K562 (cell line): ENCODE measurements around the gene ZKSCAN8. TPM values are rescaled to one million over a fixed set of nuclear protein-coding genes. Genes with fewer than 3 reads are reported as not detected.
A peak's percentile ranks its signal among the peaks of the same experiment; 100 is the strongest.

ENCODE experiments used
- BMI1 ChIP-seq: fragments of 150-350 bp; IDR thresholded peaks from 2 replicates; pipeline ENCODE4 v1.6.1; 2014; ENCODE audit warnings: low read length
- ELF2 ChIP-seq: fragments of 250-450 bp; sonication (Bioruptor Pico); IDR thresholded peaks from 2 replicates; pipeline ENCODE4 v1.5.0; 2021; ENCODE audit warnings: mild to moderate bottlenecking
- GATAD2A ChIP-seq: fragments of 450-650 bp; IDR thresholded peaks from 2 replicates; pipeline ENCODE4 v1.6.1; 2017
- GTF2E2 ChIP-seq: fragments of 200-800 bp; sonication (Bioruptor generic); IDR thresholded peaks from 2 replicates; pipeline ENCODE4 v1.6.1; 2016; ENCODE audit warnings: missing genetic modification characterization, missing compliant biosample characterization
- HDAC2 ChIP-seq: fragments of 450-650 bp; IDR thresholded peaks from 2 replicates; pipeline ENCODE4 v1.6.1; 2016; ENCODE audit warnings: mild to moderate bottlenecking
- HNRNPH1 ChIP-seq: fragments of 200-400 bp; formaldehyde crosslinking; optimal IDR thresholded peaks from 2 replicates; pipeline ENCODE3; 2017; ENCODE audit warnings: low read depth, mild to moderate bottlenecking, low read length, moderate library complexity
- NUFIP1 ChIP-seq: fragments of 450-650 bp; IDR thresholded peaks from 2 replicates; pipeline ENCODE4 v1.6.1; 2018; ENCODE audit not compliant: partially characterized antibody
- PHF8 ChIP-seq: fragments of 200-600 bp; sonication (generic); IDR thresholded peaks from 2 replicates; pipeline ENCODE4 v1.6.1; 2012; ENCODE audit warnings: mixed run types, mild to moderate bottlenecking, inconsistent platforms, low read length, moderate library complexity, borderline replicate concordance
- SMARCE1 ChIP-seq: fragments of 450-650 bp; IDR thresholded peaks from 2 replicates; pipeline ENCODE4 v1.7.1; 2016; ENCODE audit warnings: mild to moderate bottlenecking
- ZBTB11 ChIP-seq, 3 experiments: fragments of 200-800 bp in 1 of 3; fragments of 250-450 bp in 1 of 3; fragments of 450-650 bp in 1 of 3; sonication (Bioruptor Pico) in 1 of 3; sonication (Bioruptor generic) in 1 of 3; formaldehyde crosslinking in 1 of 3; IDR thresholded peaks; 2 replicates each; pipeline versions ENCODE4 v1.6.1 to v1.8.0; 2016 to 2022; ENCODE audit warnings: mild to moderate bottlenecking in 2 of 3, missing genetic modification characterization in 2 of 3, missing compliant biosample characterization in 1 of 3, moderate library complexity in 1 of 3
- ZNF121 ChIP-seq: sonication (generic); formaldehyde crosslinking; conservative IDR thresholded peaks from 2 replicates; pipeline ENCODE4 v1.8.0; 2022; ENCODE audit warnings: missing genetic modification reagents
- ZNF184 ChIP-seq: sonication (generic); formaldehyde crosslinking; IDR thresholded peaks from 2 replicates; pipeline ENCODE4 v1.5.0; 2020; ENCODE audit warnings: missing genetic modification reagents
- ZNF354B ChIP-seq: fragments of 250-450 bp; sonication (Bioruptor Pico); IDR thresholded peaks from 2 replicates; pipeline ENCODE4 v1.4.0; 2020
- polyA plus RNA-seq, 8 experiments: library from polyadenylated mRNA; depleted of rRNA in 4 of 8; stranded (reverse) in 5 of 8; unstranded in 3 of 8; fragments of >200 nt; fragmentation: Nextera tagmentation in 2 of 8; fragmentation: Illumina TruSeq in 1 of 8; extraction: Ambion mirVana in 2 of 8; extraction: Trizol in 1 of 8; gene quantifications; 2 replicates each; pipeline versions ENCODE4 v1.2.1 to v1.2.3, GENCODE V29; 2011 to 2014; ENCODE audit warnings: inconsistent platforms in 1 of 8, missing spikeins in 1 of 8
- total RNA-seq, 7 experiments: library from RNA; depleted of rRNA in 6 of 7; stranded (reverse); fragments of >200 nt in 6 of 7; fragmentation: Illumina TruSeq in 2 of 7; extraction: Trizol in 2 of 7; gene quantifications; 2 replicates each; pipeline versions ENCODE4 v1.2.1 to v1.2.3, GENCODE V29; 2011 to 2021; ENCODE audit warnings: low replicate concordance in 1 of 7
- TF ChIP-seq, protein P1 (sequence below): fragments of 250-450 bp; sonication (Bioruptor Pico); IDR thresholded peaks from 2 replicates; pipeline ENCODE4 v1.5.0; 2022; ENCODE audit warnings: mild to moderate bottlenecking
- TF ChIP-seq, protein P2 (sequence below): fragments of 250-450 bp; sonication (Bioruptor Pico); IDR thresholded peaks from 2 replicates; pipeline ENCODE4 v1.5.1; 2021; ENCODE audit warnings: mild to moderate bottlenecking
- TF ChIP-seq, protein P3 (sequence below): fragments of 450-650 bp; formaldehyde crosslinking; IDR thresholded peaks from 2 replicates; pipeline ENCODE4 v1.4.0; 2022; ENCODE audit warnings: mild to moderate bottlenecking, moderate library complexity

The ZKSCAN8 gene
- total and polyA plus RNA-seq, 9 of the 15 experiments (the other 6 are each of a cell fraction or from before 2014, with no cell fraction given): 3.3 to 37.7 (median 21.7) TPM

- TF ChIP-seq, protein P1, sequence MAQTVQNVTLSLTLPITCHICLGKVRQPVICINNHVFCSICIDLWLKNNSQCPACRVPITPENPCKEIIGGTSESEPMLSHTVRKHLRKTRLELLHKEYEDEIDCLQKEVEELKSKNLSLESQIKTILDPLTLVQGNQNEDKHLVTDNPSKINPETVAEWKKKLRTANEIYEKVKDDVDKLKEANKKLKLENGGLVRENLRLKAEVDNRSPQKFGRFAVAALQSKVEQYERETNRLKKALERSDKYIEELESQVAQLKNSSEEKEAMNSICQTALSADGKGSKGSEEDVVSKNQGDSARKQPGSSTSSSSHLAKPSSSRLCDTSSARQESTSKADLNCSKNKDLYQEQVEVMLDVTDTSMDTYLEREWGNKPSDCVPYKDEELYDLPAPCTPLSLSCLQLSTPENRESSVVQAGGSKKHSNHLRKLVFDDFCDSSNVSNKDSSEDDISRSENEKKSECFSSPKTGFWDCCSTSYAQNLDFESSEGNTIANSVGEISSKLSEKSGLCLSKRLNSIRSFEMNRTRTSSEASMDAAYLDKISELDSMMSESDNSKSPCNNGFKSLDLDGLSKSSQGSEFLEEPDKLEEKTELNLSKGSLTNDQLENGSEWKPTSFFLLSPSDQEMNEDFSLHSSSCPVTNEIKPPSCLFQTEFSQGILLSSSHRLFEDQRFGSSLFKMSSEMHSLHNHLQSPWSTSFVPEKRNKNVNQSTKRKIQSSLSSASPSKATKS (CRISPR knock-in tag): no peak
- TF ChIP-seq, protein P2, sequence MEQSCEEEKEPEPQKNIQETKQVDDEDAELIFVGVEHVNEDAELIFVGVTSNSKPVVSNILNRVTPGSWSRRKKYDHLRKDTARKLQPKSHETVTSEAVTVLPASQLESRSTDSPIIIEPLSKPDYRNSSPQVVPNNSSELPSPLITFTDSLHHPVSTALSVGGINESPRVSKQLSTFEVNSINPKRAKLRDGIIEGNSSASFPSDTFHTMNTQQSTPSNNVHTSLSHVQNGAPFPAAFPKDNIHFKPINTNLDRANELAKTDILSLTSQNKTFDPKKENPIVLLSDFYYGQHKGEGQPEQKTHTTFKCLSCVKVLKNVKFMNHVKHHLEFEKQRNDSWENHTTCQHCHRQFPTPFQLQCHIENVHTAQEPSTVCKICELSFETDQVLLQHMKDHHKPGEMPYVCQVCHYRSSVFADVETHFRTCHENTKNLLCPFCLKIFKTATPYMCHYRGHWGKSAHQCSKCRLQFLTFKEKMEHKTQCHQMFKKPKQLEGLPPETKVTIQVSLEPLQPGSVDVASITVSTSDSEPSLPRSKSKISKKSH (CRISPR knock-in tag): no peak
- TF ChIP-seq GATAD2A (0 out of 2 replicates have a peak, but pooled peaks have one; percentile 61), ZNF354B (CRISPR knock-in tag) (no peak), NUFIP1 (no peak), BMI1 (no peak), ZNF121 (peak; percentile 14; the same call in 1 of the 2 replicates), ZNF184 (CRISPR knock-in tag) (no peak), HNRNPH1 (no peak), ELF2 (CRISPR knock-in tag) (peak; percentile 88), SMARCE1 (0 out of 2 replicates have a peak, but pooled peaks have one; percentile 50), GTF2E2 (tag) (peak; percentile 59; the same call in 1 of the 2 replicates), HDAC2 (peak; percentile 80), PHF8 (peak; percentile 100), ZBTB11 (CRISPR knock-in tag; IDR thresholded peaks at IDR 0.05) (peak in 2 of 3 experiments; percentile 86 to 98; a peak in 4 of 6 replicates)
- TF ChIP-seq, protein P3, sequence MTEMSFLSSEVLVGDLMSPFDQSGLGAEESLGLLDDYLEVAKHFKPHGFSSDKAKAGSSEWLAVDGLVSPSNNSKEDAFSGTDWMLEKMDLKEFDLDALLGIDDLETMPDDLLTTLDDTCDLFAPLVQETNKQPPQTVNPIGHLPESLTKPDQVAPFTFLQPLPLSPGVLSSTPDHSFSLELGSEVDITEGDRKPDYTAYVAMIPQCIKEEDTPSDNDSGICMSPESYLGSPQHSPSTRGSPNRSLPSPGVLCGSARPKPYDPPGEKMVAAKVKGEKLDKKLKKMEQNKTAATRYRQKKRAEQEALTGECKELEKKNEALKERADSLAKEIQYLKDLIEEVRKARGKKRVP (CRISPR knock-in tag): no peak
These were observed at the start of gene ZKSCAN8 (continued) for GRCh38 chr6:28141500-28142329.
